SH-SY5Y (cell line): ENCODE data around the gene ZNF576.

Experiments
- GATA2 ChIP-seq: IDR thresholded peaks from 2 replicates; pipeline ENCODE4 v1.6.1; 2011; ENCODE audit warnings: mild to moderate bottlenecking, low read depth, low read length
- GATA3 ChIP-seq: IDR thresholded peaks from 2 replicates; pipeline ENCODE4 v1.6.1; 2011; ENCODE audit warnings: low read depth, mild to moderate bottlenecking, low read length, moderate library complexity

DNA sequence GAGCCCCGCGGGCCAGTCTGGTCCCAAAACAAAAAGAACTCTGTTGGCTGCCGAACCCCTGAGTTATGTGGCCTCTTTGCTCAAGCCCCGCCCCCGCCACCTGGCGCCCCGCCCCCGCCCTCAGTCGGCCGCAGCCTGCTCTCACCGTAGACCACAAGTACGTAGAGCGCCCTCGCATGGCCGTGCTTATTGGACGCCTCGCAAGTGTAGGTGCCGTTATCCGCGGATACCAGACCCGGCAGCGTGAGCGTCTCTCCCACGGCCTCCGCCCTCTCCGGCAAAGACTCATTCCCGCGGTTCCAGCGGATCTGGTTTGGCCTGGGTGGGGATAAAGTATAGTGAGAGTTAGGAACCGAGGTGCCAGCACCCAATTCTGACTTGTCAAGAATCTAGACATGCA is 28.5 kb downstream of the ZNF576 start:
- TF ChIP-seq GATA2 (no peak), GATA3 (no peak)
